Cardiac septum (tissue), 1 donor: ENCODE results near the gene NPFF. TPM values are rescaled to one million over a fixed set of nuclear protein-coding genes. Genes with fewer than 3 reads are reported as not detected.

Experiments used
- DNase-seq: peaks from one replicate; pipeline ENCODE4 v3.0.0-alpha.2; 2020; ENCODE audit warnings: low spot score
- intact Hi-C: fragments of 100-400 bp; cut with DNase I; formaldehyde crosslinking; loops from one replicate; pipeline ENCODE4 v1.14.0; 2022
- total RNA-seq: library from RNA; stranded (reverse); fragmentation: NEBNext Ultra II Directional; extraction: Animal tissue kit (Norgen Biotek cat#: 25700); gene quantifications from one replicate; pipeline ENCODE4 v1.2.1, GENCODE V29; 2021
- donor health status: DM: no; HTN: no; CAD: no.

The NPFF gene
- total RNA-seq, 1 donor from 2014 or later: not detected

DNA sequence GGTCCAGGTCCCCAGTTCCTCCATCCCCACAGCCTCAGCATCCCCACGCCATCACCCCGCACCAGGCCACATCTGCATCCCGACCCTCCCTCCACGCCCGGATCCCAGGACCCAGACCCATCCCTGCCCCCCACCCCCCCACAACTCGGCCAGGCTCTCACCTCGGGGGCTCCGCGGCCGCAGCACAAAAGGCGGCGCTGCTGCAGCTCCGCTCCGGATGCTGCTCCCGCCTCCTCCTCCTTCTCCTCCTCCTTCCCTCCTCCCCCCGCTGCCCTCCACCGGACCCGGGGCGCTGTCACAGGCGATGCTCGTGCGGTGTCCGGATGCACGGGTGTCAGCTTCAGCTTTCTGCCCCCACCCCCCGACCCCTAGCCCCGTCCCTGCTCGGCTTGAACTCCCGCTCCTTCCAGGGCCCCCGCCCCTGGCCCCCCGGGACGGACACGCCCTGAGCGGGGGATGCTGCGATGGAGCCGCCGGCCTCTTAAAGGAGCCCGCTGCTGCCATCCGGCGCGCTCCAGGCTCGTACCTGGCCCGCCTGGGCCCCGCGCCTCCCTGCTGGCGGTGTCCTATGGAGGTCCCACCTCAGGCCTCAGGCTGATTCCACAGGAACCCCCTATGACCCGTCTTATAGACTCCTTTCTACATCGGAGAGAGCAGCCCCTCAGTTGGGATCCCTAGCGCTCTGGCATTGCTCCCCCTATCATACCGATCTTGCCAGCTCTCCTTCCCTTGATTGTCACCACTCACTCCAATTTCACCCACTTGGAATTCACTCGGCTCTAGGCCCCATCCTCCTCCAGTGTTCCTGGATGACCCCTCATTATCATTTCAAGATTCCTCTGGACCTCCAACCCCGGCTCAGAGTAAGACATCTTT lies 7.8 kb downstream of the NPFF start, which contains the start of gene MAP3K12:
MAP3K12 (minus strand) TSS at position 193 of the 876 bp plus-strand sequence. CDS start 12,067 bp downstream, outside the sequence.
- intact Hi-C loops: no loop called here
- peak; percentile 84 for DNase-seq

DNA sequence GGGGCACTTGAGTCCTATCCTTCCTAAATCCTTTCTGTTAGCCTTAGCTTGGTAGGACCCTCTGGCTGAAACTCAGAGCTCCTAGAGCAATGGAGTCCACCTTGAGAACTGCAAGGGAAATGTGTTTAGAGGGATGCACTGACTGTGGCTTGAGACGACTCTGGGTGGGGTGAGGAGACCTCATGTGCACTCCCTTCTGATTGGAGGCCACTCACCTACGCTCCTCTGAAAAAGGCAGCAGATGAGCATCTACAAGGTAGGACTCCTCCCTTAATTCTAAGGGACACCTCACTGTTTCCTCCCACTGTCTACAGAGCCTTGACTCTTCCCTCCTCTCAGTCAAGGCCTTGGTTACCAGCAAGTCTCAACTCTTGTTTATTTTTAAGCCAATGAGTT lies 9.1 kb downstream of the NPFF start:
- no peak for DNase-seq
- intact Hi-C loops: no loop called here

DNA sequence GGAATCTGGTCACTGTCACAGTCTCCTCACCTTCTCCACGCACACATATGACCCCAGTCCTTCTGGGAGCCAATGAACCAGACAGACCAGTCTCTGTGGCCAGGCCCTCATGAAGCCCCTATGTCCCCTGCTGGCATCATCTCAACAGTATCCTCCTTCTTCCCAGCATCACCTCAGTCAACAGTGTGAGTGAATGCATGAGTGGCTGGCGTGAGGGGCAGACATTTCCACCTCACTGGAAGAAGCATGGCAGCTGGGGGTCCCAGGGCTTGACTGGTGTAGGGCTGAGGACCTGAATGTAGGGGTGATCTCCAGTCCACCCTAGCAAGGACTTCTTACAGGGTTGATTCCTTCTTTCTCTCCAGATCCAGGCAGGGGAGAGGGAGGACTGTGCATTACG lies 9.8 kb downstream of the NPFF start:
- intact Hi-C loops: no loop called here
- DNase-seq: no peak

DNA sequence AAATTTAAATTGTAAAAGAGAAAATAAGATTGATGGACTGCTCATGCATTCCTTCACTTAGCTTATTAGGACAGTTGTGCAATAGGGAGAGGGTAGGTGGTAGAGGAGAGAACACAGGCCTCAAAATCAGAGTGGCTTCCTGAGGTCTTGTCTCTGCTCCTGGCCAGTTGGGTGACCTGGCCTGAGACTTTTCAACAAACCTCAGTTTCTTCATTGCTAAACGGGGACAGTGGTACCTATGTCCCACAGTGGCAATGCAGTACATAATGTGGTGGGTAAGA lies 10.6 kb downstream of the NPFF start:
- DNase-seq: no peak
- intact Hi-C loops: no loop called here

DNA sequence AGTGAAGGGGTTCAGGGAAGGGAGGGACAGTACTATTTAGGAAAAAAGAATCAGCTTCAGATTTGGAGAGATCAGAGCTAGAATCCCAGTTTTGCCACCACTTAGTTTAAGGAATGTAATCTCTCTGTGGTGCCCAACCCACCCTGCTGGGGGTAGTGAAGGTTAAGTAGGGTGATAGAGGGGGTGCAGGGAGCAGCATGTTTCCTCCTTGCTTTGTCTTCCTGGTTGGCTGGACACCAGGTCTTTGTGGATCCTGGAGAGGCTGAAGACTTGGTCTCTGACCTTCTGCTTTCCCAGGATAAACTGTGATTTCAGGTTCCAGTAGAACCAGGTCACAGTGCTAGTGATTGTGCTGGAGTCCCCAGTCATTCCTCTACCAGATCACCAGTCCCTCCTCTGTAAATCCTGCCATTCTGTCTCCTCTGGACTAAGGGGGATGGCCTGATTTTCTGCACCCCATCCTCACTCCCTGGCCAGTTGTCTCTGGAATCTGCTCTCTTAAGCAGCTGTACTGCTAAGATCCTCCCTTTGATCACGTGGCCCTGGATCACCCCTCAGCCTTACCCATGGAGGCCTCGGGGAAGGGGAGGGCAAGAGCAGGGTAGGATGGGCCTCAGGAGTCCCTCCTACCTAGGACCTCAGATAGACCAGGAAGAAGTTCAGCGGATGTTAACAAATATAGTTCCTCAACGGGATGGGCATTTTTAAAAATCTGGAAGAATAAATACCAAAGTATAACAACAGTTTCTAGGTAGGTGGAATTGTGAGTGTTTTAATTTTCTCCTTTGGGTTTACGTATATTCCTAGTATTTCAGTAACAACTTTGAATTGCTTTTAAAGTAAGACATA lies 11.2 kb downstream of the NPFF start:
- intact Hi-C loops: no loop called here
- DNase-seq: no peak

DNA sequence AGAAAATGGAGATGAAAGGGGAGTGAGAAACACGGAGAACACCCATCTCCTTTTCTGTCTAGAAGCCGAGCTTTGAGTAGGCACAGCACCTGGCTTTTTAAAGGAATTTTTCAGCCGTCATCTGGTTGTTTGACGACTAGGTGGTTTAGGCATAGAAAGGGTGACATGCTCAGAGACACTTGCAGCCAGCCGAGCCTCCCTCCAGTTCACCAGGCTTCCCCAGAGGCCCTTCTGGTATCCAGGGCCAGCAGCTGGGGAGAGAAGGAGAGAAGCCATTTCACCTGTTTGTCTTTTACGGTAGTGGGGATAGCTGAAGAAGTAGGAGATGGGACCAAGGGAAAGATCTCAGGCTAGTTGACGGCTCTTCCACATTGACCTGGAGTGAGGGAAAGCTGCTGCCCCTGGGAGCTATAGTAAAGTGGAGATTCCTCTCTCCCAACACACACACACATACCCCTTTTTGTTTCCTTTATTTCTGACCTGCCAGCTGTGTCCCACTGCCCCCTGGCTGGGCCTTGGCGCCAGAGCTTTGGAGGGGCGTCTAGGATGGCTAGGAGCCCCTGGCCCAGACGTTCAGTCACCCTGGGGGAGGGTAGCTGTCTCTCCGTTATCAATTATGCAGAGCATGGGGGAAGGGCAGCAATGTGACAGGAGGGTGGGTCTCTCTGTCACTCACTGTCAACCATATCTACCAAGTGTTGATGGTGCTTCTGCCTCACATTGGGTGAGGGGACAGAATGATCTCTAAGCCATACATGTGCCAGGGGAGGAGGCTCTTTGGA lies 13.5 kb downstream of the NPFF start:
- no peak for DNase-seq
- intact Hi-C loops: no loop called here

DNA sequence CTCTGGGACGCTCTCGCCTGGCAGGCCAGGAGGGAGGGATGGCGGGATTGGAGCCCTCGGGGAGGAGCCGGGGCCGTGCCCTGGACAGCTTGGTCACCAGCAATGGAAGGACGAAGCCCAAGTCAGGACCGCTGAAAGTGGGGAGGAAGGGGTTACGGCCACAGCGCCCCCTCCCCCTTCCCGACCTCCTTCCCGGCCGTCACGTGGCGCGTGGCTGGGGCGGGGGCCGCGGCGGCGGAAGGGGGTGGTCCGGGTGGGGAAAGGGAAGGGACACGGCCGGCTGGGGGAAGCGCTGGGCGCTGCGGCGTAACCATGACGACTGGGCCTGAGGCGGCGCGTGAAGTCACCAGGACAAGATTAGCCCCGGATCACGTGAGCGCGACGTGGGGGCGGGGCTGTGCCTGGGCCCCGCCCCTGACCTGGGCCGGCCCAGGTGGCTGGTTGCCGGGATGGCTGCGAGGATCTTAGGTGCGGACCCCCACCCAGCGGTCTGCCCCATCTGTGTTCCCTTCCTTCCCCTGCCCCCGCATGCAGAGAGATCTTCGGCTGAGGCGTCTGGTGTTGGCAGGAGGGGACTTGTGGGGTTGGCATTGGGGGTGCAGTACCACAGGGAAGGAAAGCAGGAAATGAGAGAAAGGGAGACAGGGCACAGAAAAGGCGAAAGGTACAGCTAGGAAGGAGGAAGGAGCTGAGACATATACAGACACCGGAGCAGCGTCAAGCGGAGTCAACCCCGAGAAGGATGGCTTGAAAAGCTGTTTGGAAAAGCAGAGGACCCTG lies 14.3 kb downstream of the NPFF start:
- intact Hi-C loops: no loop called here

DNA sequence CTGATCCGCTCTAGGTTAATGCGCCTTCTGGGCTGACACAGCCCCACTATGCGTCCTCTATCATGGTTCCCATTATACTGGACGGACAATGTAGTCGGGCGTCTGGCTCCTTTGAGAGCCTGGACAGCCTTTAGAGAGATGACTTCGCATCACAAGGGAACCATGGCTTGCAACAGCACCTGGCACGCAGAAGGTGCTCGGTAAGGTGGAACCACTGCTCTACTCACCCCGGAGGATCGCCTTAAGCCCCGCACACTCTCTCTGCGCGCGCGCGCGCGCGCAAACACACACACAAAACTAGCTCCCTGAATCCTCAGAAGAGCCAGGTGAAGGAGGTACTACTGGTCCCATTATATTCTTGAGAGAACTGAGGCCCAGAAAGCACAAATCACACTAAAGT lies 15.1 kb downstream of the NPFF start:
- intact Hi-C loops: no loop called here
- DNase-seq: no peak

More for the DNA sequence above, 14.3 kb downstream of the NPFF start:
- DNase-seq: peak; percentile 98

DNA sequence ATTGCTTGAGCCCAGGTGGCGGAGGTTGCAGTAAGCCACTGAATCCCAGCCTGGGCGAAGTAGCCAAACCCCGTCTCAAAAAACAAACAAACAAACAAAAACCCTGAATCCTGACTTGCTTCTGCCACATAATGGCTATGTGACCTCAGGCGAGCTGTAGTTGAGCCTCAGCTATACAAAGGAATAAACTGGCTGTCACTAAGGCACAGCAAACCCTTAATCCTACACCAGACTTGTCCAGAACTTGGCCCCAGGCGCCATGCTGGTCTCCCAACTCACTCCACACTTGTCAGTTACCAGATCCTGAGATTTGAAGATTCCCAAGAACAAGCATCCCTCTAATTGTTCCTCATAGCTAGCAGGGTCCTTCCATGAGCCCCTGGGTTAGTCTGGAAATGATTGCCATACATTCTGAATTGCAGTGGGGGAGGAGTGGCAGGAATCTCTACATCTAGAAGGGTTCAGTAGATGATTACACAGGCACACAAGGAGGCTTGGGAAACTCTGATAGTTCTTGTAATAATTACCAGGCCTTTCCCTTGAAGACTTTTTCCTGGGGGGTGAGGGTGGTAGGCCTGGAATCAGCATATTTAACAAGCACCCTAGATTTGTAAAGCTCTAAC lies 17.9 kb downstream of the NPFF start:
- DNase-seq: no peak
- intact Hi-C loops: no loop called here

DNA sequence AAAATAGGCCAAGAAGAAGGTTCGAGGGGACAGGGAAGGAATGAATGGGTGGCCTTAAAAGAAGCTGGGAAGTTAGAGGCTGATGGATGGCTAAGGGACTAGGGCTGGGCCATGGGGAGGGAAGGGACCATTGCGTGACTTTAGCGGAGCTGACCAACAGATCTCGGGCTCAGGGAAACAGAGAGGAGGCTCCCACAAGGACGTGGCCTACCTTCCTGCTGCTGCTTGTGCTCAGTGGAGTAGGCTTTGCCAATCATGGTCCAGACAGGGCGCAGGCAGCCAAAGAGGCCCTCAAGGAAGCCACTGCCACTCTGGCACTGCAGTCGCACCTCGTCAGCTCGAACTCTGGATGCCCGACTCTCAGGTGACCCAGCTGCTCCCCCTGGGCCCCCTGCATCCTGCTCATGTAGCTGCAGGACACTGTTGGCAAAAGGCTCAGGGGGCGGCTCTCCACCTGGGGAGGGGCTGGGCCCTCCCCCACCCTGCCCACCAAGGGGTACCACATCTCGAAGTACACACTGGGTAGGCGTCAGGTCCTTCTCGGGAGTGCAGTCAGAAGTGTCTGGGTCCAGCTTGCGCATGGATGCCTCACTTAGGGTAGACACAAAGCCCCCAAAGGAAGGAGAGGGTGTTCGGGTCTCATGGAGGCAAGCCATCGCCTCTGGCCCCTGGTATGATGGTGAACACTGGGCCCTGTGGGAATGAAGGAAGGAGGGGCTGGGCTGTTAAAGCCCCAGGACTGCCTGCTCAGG lies 20.4 kb downstream of the NPFF start:
- peak; percentile 70 for DNase-seq
- intact Hi-C loops: no loop called here

DNA sequence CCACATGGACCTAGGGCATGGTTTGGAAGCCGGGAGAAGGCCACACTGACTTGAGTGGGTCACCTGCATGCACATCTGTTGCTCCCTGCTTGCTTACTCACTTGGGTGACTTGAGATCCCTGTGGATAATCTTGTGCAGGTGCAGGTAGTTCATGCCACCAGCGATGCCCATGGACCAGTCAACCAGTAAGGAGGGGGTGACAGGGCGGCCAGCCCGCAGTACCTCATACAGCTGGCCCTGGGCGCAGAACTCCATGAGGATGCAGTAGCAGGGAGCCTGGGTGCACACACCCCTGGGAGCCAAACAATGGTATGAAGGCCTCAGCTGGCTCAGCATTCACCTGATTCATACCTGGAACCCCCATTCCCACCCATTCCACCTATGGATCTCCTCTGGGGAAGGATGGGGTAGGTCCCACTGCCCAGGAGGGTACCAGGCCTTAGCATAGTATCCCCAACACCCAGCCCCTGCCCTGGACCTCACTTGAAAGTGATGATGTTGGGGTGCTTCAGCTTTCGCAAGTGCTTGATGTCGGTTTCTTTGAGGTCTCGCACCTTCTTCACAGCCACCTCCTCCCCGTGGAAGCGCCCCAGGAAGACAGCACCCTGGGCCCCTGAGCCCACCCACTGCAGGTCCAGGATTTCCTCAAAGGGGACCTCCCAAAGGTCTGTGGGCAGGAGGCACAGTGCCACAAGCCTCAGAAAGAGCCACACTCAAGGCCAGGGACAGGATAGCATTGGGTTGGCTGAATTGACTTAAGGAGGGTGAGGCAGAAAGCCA lies 21.1 kb downstream of the NPFF start:
- no peak for DNase-seq
- intact Hi-C loops: no loop called here

DNA sequence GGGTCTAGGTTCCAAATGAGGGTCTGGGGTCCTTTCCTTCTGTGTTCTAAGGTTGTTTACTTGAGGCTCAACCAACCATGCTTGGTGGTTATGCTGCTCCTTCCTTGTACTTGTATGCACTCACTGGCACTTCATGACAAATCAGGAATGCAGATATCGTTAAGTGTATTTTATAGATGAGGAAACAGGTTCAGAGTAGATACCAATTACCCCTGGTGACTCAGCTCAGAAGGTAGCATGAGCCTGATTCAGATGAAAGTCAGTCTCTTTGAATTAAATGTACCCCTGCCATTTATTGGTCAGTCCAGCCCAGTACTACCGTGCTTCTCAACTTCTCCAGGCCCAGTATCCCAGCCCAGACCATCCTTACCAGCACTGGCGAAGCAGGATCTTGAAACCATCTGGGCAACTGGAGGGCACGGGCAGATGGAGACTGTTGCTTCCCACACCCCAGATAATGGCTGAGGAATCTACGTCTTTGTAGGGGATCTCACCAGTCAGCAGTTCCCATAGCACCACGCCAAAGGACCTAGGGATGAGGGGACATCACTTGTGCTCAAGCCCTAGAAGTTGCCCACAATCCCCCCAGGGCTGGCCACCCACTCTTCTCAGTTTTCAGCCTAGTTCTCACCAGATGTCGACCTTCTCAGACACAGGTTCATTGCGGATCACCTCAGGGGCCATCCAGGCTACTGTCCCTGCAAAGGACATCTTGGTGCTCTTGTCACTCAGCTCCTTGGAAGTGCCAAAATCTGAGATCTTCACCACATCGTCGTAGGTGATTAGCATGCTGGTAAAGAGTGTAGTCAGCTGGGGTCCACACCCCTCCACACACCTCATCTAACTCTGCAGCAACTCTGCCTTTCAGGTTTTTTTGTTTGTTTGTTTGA lies 22.4 kb downstream of the NPFF start:
- intact Hi-C loops: no loop called here
- DNase-seq: no peak

DNA sequence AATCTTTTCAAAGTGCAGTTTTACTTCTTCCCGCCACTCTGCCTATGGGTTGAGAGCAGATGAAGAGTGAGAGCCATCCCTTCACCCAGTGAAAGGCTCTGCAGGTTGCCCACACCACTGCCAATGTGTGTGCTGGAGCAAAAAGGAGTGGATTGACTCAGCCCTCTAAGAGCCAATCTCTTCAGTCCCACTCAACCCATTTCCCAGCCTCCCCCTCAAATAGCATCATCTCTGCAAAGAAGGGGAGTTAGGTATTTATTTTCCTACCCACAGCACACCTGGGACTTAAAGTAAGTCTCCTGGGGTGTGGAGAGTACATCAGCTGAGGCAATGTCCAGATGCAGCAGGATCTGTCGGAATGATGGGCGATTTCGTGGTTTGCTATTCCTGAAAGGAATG lies 23.3 kb downstream of the NPFF start:
- DNase-seq: no peak
- intact Hi-C loops: no loop called here

DNA sequence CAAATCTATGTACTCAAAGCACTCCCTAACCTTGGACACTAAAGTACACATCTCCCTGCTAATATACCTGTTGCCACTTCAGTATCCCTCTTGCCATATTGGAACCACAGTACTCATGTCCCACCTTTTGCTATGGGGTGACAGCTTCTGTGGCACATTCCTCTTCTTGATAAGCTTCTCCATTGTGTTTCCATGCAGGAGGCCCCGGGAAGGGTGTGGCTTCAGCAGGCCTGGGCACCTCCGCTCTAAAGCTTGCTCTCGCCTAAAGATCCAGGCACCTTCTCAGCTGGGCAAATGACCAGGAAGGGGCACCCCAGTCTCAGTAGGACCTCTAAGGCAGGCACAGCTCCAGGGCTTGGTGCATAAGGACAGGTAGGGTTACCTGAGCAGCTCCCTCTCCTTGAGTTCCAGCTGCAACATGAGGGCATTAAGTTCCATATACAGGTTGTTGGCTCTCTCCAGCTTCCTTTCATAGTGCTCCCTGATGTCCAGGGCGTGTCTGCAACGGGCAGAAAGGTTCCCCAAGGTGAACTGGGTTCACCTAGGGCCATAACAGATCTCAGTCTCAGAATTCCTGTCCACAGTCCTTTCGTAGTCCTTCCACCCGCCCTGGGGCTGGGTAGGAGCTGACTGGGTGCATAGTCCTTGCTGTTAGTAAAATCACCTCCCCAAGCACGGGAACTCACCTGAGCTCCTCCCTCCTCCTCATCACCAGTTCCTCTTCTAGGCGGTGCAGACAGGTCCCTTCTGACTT lies 23.9 kb downstream of the NPFF start:
- intact Hi-C loops: no loop called here
- DNase-seq: no peak

DNA sequence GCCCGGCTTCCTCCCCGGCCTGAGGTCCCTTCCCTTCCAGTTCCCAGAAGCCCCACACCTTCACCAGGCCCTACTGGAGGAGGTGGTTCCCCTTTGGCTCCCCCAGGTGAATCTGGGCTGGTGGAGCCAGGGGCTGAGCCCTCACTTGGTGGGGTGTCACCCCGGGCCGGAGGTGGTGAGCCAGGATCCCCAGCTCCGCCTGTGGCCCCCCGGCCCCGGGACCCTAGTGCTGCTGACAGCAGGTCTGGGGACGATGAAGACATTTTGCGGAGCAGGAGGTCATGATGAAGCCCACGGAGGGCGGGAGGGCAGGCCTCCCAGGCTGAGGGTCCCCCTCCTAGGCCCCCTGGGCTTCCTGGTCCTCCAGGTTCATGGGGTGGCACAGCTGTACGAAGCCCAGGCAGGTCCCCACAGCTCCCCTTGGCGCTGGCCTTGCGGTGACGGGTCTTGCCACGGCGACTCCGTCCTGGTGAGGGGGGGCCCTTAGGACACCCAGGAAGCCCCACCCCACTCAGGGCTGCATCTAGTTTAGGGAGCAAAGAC lies 24.6 kb downstream of the NPFF start:
- no peak for DNase-seq
- intact Hi-C loops: no loop called here
